HEK293 (cell line): Measurements from ENCODE around the gene PPIC.

Experiments used
- CTCF ChIA-PET: fragments of 350-600 bp; formaldehyde crosslinking; extraction: SDS; loops from one replicate; lab custom pipeline; 2021; ENCODE audit warnings: antibody characterized with exemption; lab: Yijun Ruan, JAX
- POLR2A ChIA-PET: fragments of 300-600 bp; formaldehyde crosslinking; extraction: SDS; loops from one replicate; lab custom pipeline; 2020; ENCODE audit warnings: antibody characterized with exemption, inconsistent platforms; lab: Yijun Ruan, JAX
- H3K27ac ChIP-seq: fragments of 200-500 bp; sonication (Bioruptor generic); 2 replicates; pipeline ENCODE4 v1.5.1; 2014; ENCODE audit warnings: low read depth, low read length, control low read depth, inconsistent platforms; ENCODE audit errors: extremely low read depth
- H3K36me3 ChIP-seq, 2 experiments: fragments of 200-500 bp in 1 of 2; sonication (Bioruptor generic) in 1 of 2; 1 replicate in 1 of 2; 2 replicates in 1 of 2; pipeline ENCODE4 v1.5.1; 2014 to 2017; ENCODE audit warnings: inconsistent platforms in 2 of 2, low read length in 2 of 2; ENCODE audit not compliant: control insufficient read depth in 2 of 2, insufficient read depth in 1 of 2
- H3K4me1 ChIP-seq: fragments of 200-500 bp; sonication (Bioruptor generic); 2 replicates; pipeline ENCODE4 v1.5.1; 2014; ENCODE audit warnings: mild to moderate bottlenecking, low read length, inconsistent platforms; ENCODE audit not compliant: control insufficient read depth, insufficient read depth
- H3K4me3 ChIP-seq: 2 replicates; pipeline ENCODE4 v1.5.1; 2011; ENCODE audit warnings: low read depth, mild to moderate bottlenecking, control low read depth, low read length, moderate library complexity
- H3K9me3 ChIP-seq: fragments of 200-500 bp; sonication (Bioruptor generic); 2 replicates; pipeline ENCODE4 v1.5.1; 2014; ENCODE audit warnings: low read depth, low read length, inconsistent platforms; ENCODE audit not compliant: control insufficient read depth, insufficient read depth
- GFI1B ChIP-seq: fragments of 450-650 bp; formaldehyde crosslinking; IDR thresholded peaks from 2 replicates; pipeline ENCODE4 v1.5.1; 2016; ENCODE audit warnings: missing biosample characterization, missing genetic modification characterization
- GLIS2 ChIP-seq: fragments of 450-650 bp; formaldehyde crosslinking; IDR thresholded peaks from 2 replicates; pipeline ENCODE4 v1.5.1; 2016; ENCODE audit warnings: missing biosample characterization, missing genetic modification characterization
- HOXA7 ChIP-seq: sonication (generic); formaldehyde crosslinking; IDR thresholded peaks from 2 replicates; pipeline ENCODE4 v1.8.1; 2022; ENCODE audit warnings: missing genetic modification reagents, borderline replicate concordance
- KLF8 ChIP-seq: fragments of 450-650 bp; formaldehyde crosslinking; IDR thresholded peaks from 2 replicates; pipeline ENCODE4 v1.5.1; 2016; ENCODE audit warnings: missing biosample characterization, missing genetic modification characterization
- OSR2 ChIP-seq: fragments of 450-650 bp; formaldehyde crosslinking; IDR thresholded peaks from 2 replicates; pipeline ENCODE4 v1.5.1; 2016; ENCODE audit warnings: missing biosample characterization, missing genetic modification characterization
- SALL2 ChIP-seq: fragments of 450-650 bp; formaldehyde crosslinking; IDR thresholded peaks from 2 replicates; pipeline ENCODE4 v1.5.0; 2017; ENCODE audit warnings: missing biosample characterization, mild to moderate bottlenecking, missing genetic modification characterization, borderline replicate concordance
- WT1 ChIP-seq: fragments of 450-650 bp; formaldehyde crosslinking; IDR thresholded peaks from 2 replicates; pipeline ENCODE4 v1.5.1; 2016; ENCODE audit warnings: missing biosample characterization, missing genetic modification characterization
- YY1 ChIP-seq: fragments of 450-650 bp; formaldehyde crosslinking; IDR thresholded peaks from 2 replicates; pipeline ENCODE4 v1.5.1; 2018; ENCODE audit warnings: missing biosample characterization, missing genetic modification characterization
- ZBTB1 ChIP-seq: fragments of 450-650 bp; formaldehyde crosslinking; IDR thresholded peaks from 2 replicates; pipeline ENCODE4 v1.5.1; 2016; ENCODE audit warnings: missing biosample characterization, missing genetic modification characterization
- ZBTB21 ChIP-seq: fragments of 450-650 bp; formaldehyde crosslinking; IDR thresholded peaks from 2 replicates; pipeline ENCODE4 v1.5.1; 2017; ENCODE audit warnings: missing biosample characterization, missing genetic modification characterization
- ZFHX2 ChIP-seq: fragments of 450-650 bp; formaldehyde crosslinking; conservative IDR thresholded peaks from 2 replicates; pipeline ENCODE4 v1.5.1; 2016; ENCODE audit warnings: missing biosample characterization, missing genetic modification characterization
- ZFP3 ChIP-seq: fragments of 450-650 bp; formaldehyde crosslinking; IDR thresholded peaks from 2 replicates; pipeline ENCODE4 v1.5.1; 2016; ENCODE audit warnings: low read depth, missing biosample characterization, missing genetic modification characterization
- ZIC2 ChIP-seq: fragments of 450-650 bp; formaldehyde crosslinking; IDR thresholded peaks from 2 replicates; pipeline ENCODE4 v1.5.1; 2016; ENCODE audit warnings: missing biosample characterization, missing genetic modification characterization
- ZNF133 ChIP-seq: fragments of 450-650 bp; formaldehyde crosslinking; IDR thresholded peaks from 2 replicates; pipeline ENCODE4 v1.5.1; 2016; ENCODE audit warnings: missing biosample characterization, missing genetic modification characterization
- ZNF175 ChIP-seq: fragments of 450-650 bp; formaldehyde crosslinking; IDR thresholded peaks from 2 replicates; pipeline ENCODE4 v1.5.1; 2016; ENCODE audit warnings: missing biosample characterization, missing genetic modification characterization
- ZNF19 ChIP-seq: fragments of 450-650 bp; formaldehyde crosslinking; IDR thresholded peaks from 2 replicates; pipeline ENCODE4; 2016; ENCODE audit warnings: missing biosample characterization, missing genetic modification characterization, low read depth
- ZNF248 ChIP-seq: fragments of 450-650 bp; formaldehyde crosslinking; IDR thresholded peaks from 2 replicates; pipeline ENCODE4 v1.5.1; 2017; ENCODE audit warnings: missing biosample characterization, missing genetic modification characterization
- ZNF302 ChIP-seq: fragments of 450-650 bp; formaldehyde crosslinking; IDR thresholded peaks from 2 replicates; pipeline ENCODE4 v1.5.1; 2016; ENCODE audit warnings: missing biosample characterization, missing genetic modification characterization, low read depth
- ZNF37A ChIP-seq: fragments of 450-650 bp; IDR thresholded peaks from 2 replicates; pipeline ENCODE4 v1.5.1; 2018; ENCODE audit warnings: missing biosample characterization, missing genetic modification characterization
- ZNF510 ChIP-seq: fragments of 450-650 bp; formaldehyde crosslinking; IDR thresholded peaks from 2 replicates; pipeline ENCODE4 v1.5.1; 2018; ENCODE audit warnings: mild to moderate bottlenecking, missing genetic modification characterization, missing biosample characterization; ENCODE audit not compliant: insufficient replicate concordance
- ZNF513 ChIP-seq: fragments of 450-650 bp; IDR thresholded peaks from 2 replicates; pipeline ENCODE4 v1.5.1; 2018; ENCODE audit warnings: missing biosample characterization, missing genetic modification characterization
- ZNF521 ChIP-seq: fragments of 450-650 bp; formaldehyde crosslinking; IDR thresholded peaks from 2 replicates; pipeline ENCODE4 v1.5.1; 2017; ENCODE audit warnings: missing biosample characterization, mild to moderate bottlenecking, missing genetic modification characterization
- ZNF558 ChIP-seq: fragments of 450-650 bp; formaldehyde crosslinking; IDR thresholded peaks from 2 replicates; pipeline ENCODE4 v1.5.1; 2016; ENCODE audit warnings: missing biosample characterization, missing genetic modification characterization
- ZNF626 ChIP-seq: fragments of 450-650 bp; sonication (Bioruptor Pico); formaldehyde crosslinking; IDR thresholded peaks from 2 replicates; pipeline ENCODE4 v1.5.1; 2018; ENCODE audit warnings: missing biosample characterization, missing genetic modification characterization, inconsistent platforms
- ZNF645 ChIP-seq: fragments of 450-650 bp; formaldehyde crosslinking; IDR thresholded peaks from 2 replicates; pipeline ENCODE4; 2016; ENCODE audit warnings: missing biosample characterization, missing genetic modification characterization
- ZNF654 ChIP-seq: fragments of 450-650 bp; formaldehyde crosslinking; IDR thresholded peaks from 2 replicates; pipeline ENCODE4 v1.5.1; 2016; ENCODE audit warnings: low read depth, missing biosample characterization, missing genetic modification characterization
- ZNF658 ChIP-seq: fragments of 450-650 bp; formaldehyde crosslinking; IDR thresholded peaks from 2 replicates; pipeline ENCODE4; 2016; ENCODE audit warnings: missing biosample characterization, missing genetic modification characterization

PPIC gene

GRCh38 chr5:122997294-122997693 lies 39.2 kb downstream of the PPIC start (continued):
- TF ChIP-seq ZBTB1 = no peak
- TF ChIP-seq ZNF654 = no peak
- TF ChIP-seq HOXA7 (CRISPR knock-in tag) = no peak
- no peak for TF ChIP-seq ZNF558 (tag by site-specific recombination)
- no peak for TF ChIP-seq ZNF248 (tag by site-specific recombination)
- no peak for TF ChIP-seq KLF8 (tag by site-specific recombination)
- no peak for TF ChIP-seq ZNF513 (tag by site-specific recombination)
- TF ChIP-seq ZNF510 = no peak

GRCh38 chr5:122996091-122996490 lies 40.4 kb downstream of the PPIC start:
- H3K27ac ChIP-seq = no peak overlapping the region
- no peak overlapping the region for H3K4me3 ChIP-seq
- TF ChIP-seq ZNF19 = no peak
- H3K36me3 ChIP-seq = no peaks in the 10 kb centered on the region
- peaks cover 6% of the 10 kb centered on the region for H3K4me1 ChIP-seq
- ChIA-PET CTCF (no interaction called here), POLR2A (interaction anchor here (0.5 kb wide), 1 partner anchor 28 kb away, joined by 5 read pairs; no protein-coding TSS in a partner anchor)
- no peaks in the 10 kb centered on the region for H3K9me3 ChIP-seq

- POLR2A ChIA-PET = no interaction called here
- Histone ChIP-seq H3K27ac (no peak overlapping the region), H3K4me1 (no peaks in the 10 kb centered on the region), H3K9me3 (no peaks in the 10 kb centered on the region), H3K36me3 (no peaks in the 10 kb centered on the region), H3K4me3 (no peak overlapping the region)
- TF ChIP-seq WT1 (tag by site-specific recombination) = no peak
- TF ChIP-seq ZBTB21 (tag by site-specific recombination) = no peak
- TF ChIP-seq ZNF37A = no peak
- no peak for TF ChIP-seq ZNF302
- no peak for TF ChIP-seq ZNF645 (tag by site-specific recombination)
- no peak for TF ChIP-seq YY1 (tag by site-specific recombination)
- TF ChIP-seq ZNF175 (tag by site-specific recombination) = no peak
- no peak for TF ChIP-seq ZIC2
- no peak for TF ChIP-seq ZNF133 (tag by site-specific recombination)
- no peak for TF ChIP-seq GFI1B (tag by site-specific recombination)
- no peak for TF ChIP-seq ZFP3
- TF ChIP-seq ZNF658 = no peak
- no peak for TF ChIP-seq SALL2
- TF ChIP-seq ZNF521 (tag by site-specific recombination) = no peak
- no peak for TF ChIP-seq OSR2
- TF ChIP-seq ZFHX2 (tag by site-specific recombination) = no peak
- TF ChIP-seq ZNF626 (tag by site-specific recombination) = no peak
- TF ChIP-seq GLIS2 (tag by site-specific recombination) = no peak
- CTCF ChIA-PET = no interaction called here
These were observed 50.4 kb downstream of the PPIC start for GRCh38 chr5:122985954-122986721.
